ENCODE data around the gene GABRG1.

The GABRG1 gene

DNA sequence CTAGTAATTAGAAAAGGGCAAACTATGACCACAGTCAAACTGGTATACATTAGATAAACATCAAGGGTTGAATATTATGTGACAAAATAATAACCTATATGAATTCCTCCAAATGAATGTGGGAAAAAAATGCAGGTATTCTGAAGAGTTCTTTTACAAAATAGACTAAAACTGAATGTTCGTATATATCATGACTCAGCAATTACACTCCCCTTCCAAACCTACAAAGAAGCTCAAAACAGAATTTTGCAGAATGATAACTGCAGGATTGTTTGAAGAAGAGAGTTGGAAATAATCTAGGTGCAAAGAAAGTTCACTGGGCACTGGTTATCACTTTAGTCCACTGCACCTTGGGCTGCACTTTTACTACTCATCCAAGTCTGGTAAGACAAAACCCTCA is 134.1 kb downstream of the GABRG1 start:
- DNase-seq (ENCODE audit: insufficient read length): no peak

GRCh38 chr4:45987858-45988257 is 136.0 kb downstream of the GABRG1 start:
- FAIRE-seq (no peak), DNase-seq (ENCODE audit: insufficient read length) (no peak)
- TF ChIP-seq POLR2AphosphoS5 (IDR thresholded peaks at IDR 0.05; ENCODE audit: low read depth, low read length) (no peak), TAF1 (IDR thresholded peaks at IDR 0.05; ENCODE audit: borderline replicate concordance, low read depth, low read length) (no peak), POLR2A (IDR thresholded peaks at IDR 0.05; ENCODE audit: low read depth, low read length) (no peak)

More for the DNA sequence above, 134.1 kb downstream of the GABRG1 start:
- no peak for TF ChIP-seq TAF1 (IDR thresholded peaks at IDR 0.05; ENCODE audit: borderline replicate concordance, low read depth, low read length)
- no peak for FAIRE-seq
